H1 (cell line): ENCODE measurements around the gene CDCA4. TPM values are rescaled to one million over a fixed set of nuclear protein-coding genes. Genes with fewer than 3 reads are reported as not detected.

Source experiments
- CTCF ChIA-PET: fragments of 300-600 bp; sonication (Branson Sonifier 250); formaldehyde crosslinking; loops from one replicate; lab custom pipeline; 2021; ENCODE audit not compliant: partially characterized antibody; lab: Charles Lee
- POLR2A ChIA-PET: fragments of 300-600 bp; sonication (Branson Sonifier 250); formaldehyde crosslinking; loops from one replicate; lab custom pipeline; 2021; ENCODE audit warnings: inconsistent platforms; ENCODE audit not compliant: partially characterized antibody; lab: Charles Lee
- DNase-seq, 2 experiments: peaks; one replicate each; pipeline versions ENCODE4 v3.0.0 to v3.0.0-alpha.2; 2010 to 2022; ENCODE audit warnings: low spot score in 2 of 2, low read depth in 1 of 2, mixed read lengths in 1 of 2
- FAIRE-seq: peaks from 2 replicates; lab custom pipeline; 2011; peaks lifted over from hg19 to GRCh38; lab: Jason Lieb, UNC
- H2AFZ ChIP-seq: 2 replicates; pipeline ENCODE4 v1.8.1; 2012; ENCODE audit warnings: low read length, inconsistent platforms
- H2AK5ac ChIP-seq: 2 replicates; pipeline ENCODE4 v1.6.1; 2013; ENCODE audit warnings: low read depth, low read length
- H2BK120ac ChIP-seq: replicated peaks from 2 replicates; pipeline ENCODE3; 2013; ENCODE audit warnings: low read depth, low read length, inconsistent platforms
- H2BK12ac ChIP-seq: 2 replicates; pipeline ENCODE4 v1.6.1; 2013; ENCODE audit warnings: low read depth, low read length
- H2BK15ac ChIP-seq: 2 replicates; pipeline ENCODE4 v1.6.1; 2013; ENCODE audit warnings: low read length
- H2BK20ac ChIP-seq: 2 replicates; pipeline ENCODE4 v1.6.1; 2013; ENCODE audit warnings: low read length
- H2BK5ac ChIP-seq: 2 replicates; pipeline ENCODE4 v1.6.1; 2013; ENCODE audit warnings: low read depth, low read length
- H3K14ac ChIP-seq: 2 replicates; pipeline ENCODE4 v1.6.1; 2013; ENCODE audit warnings: inconsistent platforms; ENCODE audit not compliant: insufficient read length
- H3K18ac ChIP-seq: 2 replicates; pipeline ENCODE4 v1.6.1; 2013; ENCODE audit warnings: low read length; ENCODE audit errors: extremely low read depth
- H3K23ac ChIP-seq: 2 replicates; pipeline ENCODE4 v1.6.1; 2013; ENCODE audit warnings: inconsistent platforms; ENCODE audit not compliant: insufficient read length
- H3K23me2 ChIP-seq: 2 replicates; pipeline ENCODE4 v1.6.1; 2013; ENCODE audit warnings: low read depth, low read length
- H3K27ac ChIP-seq: 2 replicates; pipeline ENCODE4 v1.6.1; 2011; ENCODE audit warnings: low read depth, low read length, inconsistent platforms
- H3K27me3 ChIP-seq, 4 experiments: replicated peaks in 1 of 4; 1 replicate in 1 of 4; 2 replicates in 3 of 4; pipeline versions ENCODE4 v1.6.1 to v1.8.1; 2011 to 2013; ENCODE audit warnings: low read length in 3 of 4, mild to moderate bottlenecking in 3 of 4, inconsistent platforms in 2 of 4, mixed read lengths in 2 of 4, moderate library complexity in 1 of 4; ENCODE audit not compliant: control insufficient read depth in 3 of 4, insufficient read depth in 3 of 4; ENCODE audit errors: extremely low read depth in 1 of 4
- H3K36me3 ChIP-seq, 4 experiments: 2 replicates each; pipeline versions ENCODE4 v1.6.1 to v1.8.1; 2011 to 2013; ENCODE audit warnings: mild to moderate bottlenecking in 4 of 4, low read length in 3 of 4, moderate library complexity in 2 of 4, control low read depth in 1 of 4, inconsistent platforms in 1 of 4; ENCODE audit not compliant: insufficient read depth in 4 of 4, control insufficient read depth in 2 of 4
- H3K4ac ChIP-seq: replicated peaks from 2 replicates; pipeline ENCODE3; 2013; ENCODE audit warnings: low read length, low read depth, mixed read lengths, inconsistent platforms; ENCODE audit not compliant: insufficient read length
- H3K4me1 ChIP-seq, 4 experiments: replicated peaks in 1 of 4; 1 replicate in 1 of 4; 2 replicates in 3 of 4; pipeline versions ENCODE4 v1.6.1 to v1.8.1; 2011 to 2013; ENCODE audit warnings: low read length in 3 of 4, inconsistent platforms in 2 of 4, mixed read lengths in 1 of 4; ENCODE audit not compliant: insufficient read depth in 4 of 4, control insufficient read depth in 3 of 4
- H3K4me2 ChIP-seq, 2 experiments: 2 replicates each; pipeline versions ENCODE4 v1.6.1 to v1.8.1; 2011 to 2013; ENCODE audit warnings: low read depth in 2 of 2, low read length in 2 of 2, control low read depth in 1 of 2, inconsistent platforms in 1 of 2, mild to moderate bottlenecking in 1 of 2; ENCODE audit not compliant: insufficient read depth in 1 of 2
- H3K4me3 ChIP-seq, 4 experiments: fragments of 200-600, 300-600 bp in 1 of 4; sonication (generic), shearing (Covaris generic), sonication (Bioruptor Twin) in 1 of 4; 2 replicates each; pipeline versions ENCODE4 v1.5.1 to v1.8.1; 2011 to 2016; ENCODE audit warnings: low read length in 4 of 4, low read depth in 3 of 4, control low read depth in 2 of 4, inconsistent platforms in 2 of 4, mild to moderate bottlenecking in 2 of 4, mixed read lengths in 1 of 4, moderate library complexity in 1 of 4; ENCODE audit not compliant: insufficient read depth in 2 of 4; ENCODE audit errors: extremely low read depth in 1 of 4
- H3K56ac ChIP-seq: replicated peaks from 2 replicates; pipeline ENCODE3; 2013; ENCODE audit warnings: low read depth, mild to moderate bottlenecking, mixed read lengths, low read length, inconsistent platforms; ENCODE audit not compliant: insufficient read length
- H3K79me1 ChIP-seq: 2 replicates; pipeline ENCODE4 v1.6.1; 2013; ENCODE audit warnings: low read depth, low read length, control low read depth
- H3K79me2 ChIP-seq, 2 experiments: 2 replicates each; pipeline versions ENCODE4 v1.6.1 to v1.8.1; 2012 to 2013; ENCODE audit warnings: low read length in 2 of 2, mild to moderate bottlenecking in 2 of 2, inconsistent platforms in 1 of 2; ENCODE audit not compliant: insufficient read depth in 2 of 2, control insufficient read depth in 1 of 2
- H3K9ac ChIP-seq, 4 experiments: replicated peaks in 1 of 4; 1 replicate in 1 of 4; 2 replicates in 3 of 4; pipeline versions ENCODE4 v1.6.1 to v1.8.1; 2011 to 2013; ENCODE audit warnings: low read depth in 3 of 4, low read length in 3 of 4, control low read depth in 2 of 4, mild to moderate bottlenecking in 2 of 4, moderate library complexity in 2 of 4, inconsistent platforms in 1 of 4; ENCODE audit errors: extremely low read depth in 1 of 4
- H3K9me3 ChIP-seq, 2 experiments: 2 replicates each; pipeline versions ENCODE4 v1.6.1 to v1.8.1; 2012 to 2013; ENCODE audit warnings: mild to moderate bottlenecking in 2 of 2, moderate library complexity in 2 of 2, control low read depth in 1 of 2, inconsistent platforms in 1 of 2, low read depth in 1 of 2, low read length in 1 of 2, mixed read lengths in 1 of 2; ENCODE audit not compliant: insufficient read depth in 2 of 2
- H4K20me1 ChIP-seq, 2 experiments: replicated peaks in 1 of 2; 2 replicates each; pipeline versions ENCODE3 to v1.8.1; 2011 to 2013; ENCODE audit warnings: inconsistent platforms in 2 of 2, low read length in 2 of 2, mild to moderate bottlenecking in 1 of 2; ENCODE audit not compliant: insufficient read depth in 2 of 2, control insufficient read depth in 1 of 2
- H4K5ac ChIP-seq: 2 replicates; pipeline ENCODE4 v1.6.1; 2013; ENCODE audit warnings: low read length, low read depth, mixed read lengths, inconsistent platforms; ENCODE audit not compliant: insufficient read length
- H4K8ac ChIP-seq: 2 replicates; pipeline ENCODE4 v1.8.0; 2013; ENCODE audit warnings: mild to moderate bottlenecking, moderate library complexity, low read length, inconsistent platforms; ENCODE audit not compliant: insufficient read depth; ENCODE audit errors: extremely low read depth
- H4K91ac ChIP-seq: replicated peaks from 2 replicates; pipeline ENCODE3; 2013; ENCODE audit warnings: low read length, mixed read lengths, inconsistent platforms; ENCODE audit not compliant: insufficient read length
- BRCA1 ChIP-seq: IDR thresholded peaks from 2 replicates; pipeline ENCODE4 v1.6.1; 2012; ENCODE audit warnings: low read depth, low read length, improper control_type of control experiment
- E2F6 ChIP-seq: IDR thresholded peaks from 2 replicates; pipeline ENCODE4 v1.6.1; 2012; ENCODE audit warnings: inconsistent platforms
- EZH2 ChIP-seq: fragments of 200-600 bp; sonication (generic); IDR thresholded peaks from 2 replicates; pipeline ENCODE4 v1.7.1; 2012; ENCODE audit warnings: low read depth, mild to moderate bottlenecking, moderate library complexity, low read length, inconsistent platforms; ENCODE audit not compliant: severe bottlenecking
- HDAC2 ChIP-seq, 2 experiments: fragments of 300-600 bp in 1 of 2; sonication (generic) in 1 of 2; IDR thresholded peaks; 2 replicates each; pipeline ENCODE4 v1.6.1; 2011 to 2012; ENCODE audit warnings: low read depth in 2 of 2, low read length in 2 of 2, mild to moderate bottlenecking in 2 of 2, moderate library complexity in 2 of 2, borderline replicate concordance in 1 of 2, inconsistent platforms in 1 of 2
- HDAC6 ChIP-seq: IDR thresholded peaks from one replicate; pipeline ENCODE4 v1.7.1; 2012; ENCODE audit warnings: low read depth, mild to moderate bottlenecking, inconsistent platforms, low read length, moderate library complexity
- KDM4A ChIP-seq: IDR thresholded peaks from one replicate; pipeline ENCODE4 v1.7.1; 2012; ENCODE audit warnings: low read depth, mild to moderate bottlenecking, moderate library complexity, low read length, inconsistent platforms; ENCODE audit not compliant: severe bottlenecking
- KDM5A ChIP-seq: fragments of 200-600 bp; IDR thresholded peaks from 2 replicates; pipeline ENCODE4 v1.7.1; 2012; ENCODE audit warnings: mild to moderate bottlenecking, low read length, inconsistent platforms, mixed read lengths
- NANOG ChIP-seq: IDR thresholded peaks from 2 replicates; pipeline ENCODE4 v1.6.1; 2011; ENCODE audit warnings: low read length, low read depth, mild to moderate bottlenecking, inconsistent platforms; ENCODE audit not compliant: insufficient read depth, poor library complexity, severe bottlenecking
- RNF2 ChIP-seq: fragments of 200-900, 300-1000 bp; sonication (generic); IDR thresholded peaks from 2 replicates; pipeline ENCODE4 v1.7.1; 2016; ENCODE audit warnings: borderline replicate concordance, low read depth, mild to moderate bottlenecking, antibody characterized with exemption, low read length; ENCODE audit not compliant: poor library complexity, severe bottlenecking; ENCODE audit errors: missing control alignments
- RXRA ChIP-seq: IDR thresholded peaks from 2 replicates; pipeline ENCODE4 v1.6.1; 2011; ENCODE audit warnings: low read depth, mild to moderate bottlenecking, low read length, moderate library complexity; ENCODE audit not compliant: insufficient read depth
- SIX5 ChIP-seq: IDR thresholded peaks from 2 replicates; pipeline ENCODE4 v1.6.1; 2011; ENCODE audit warnings: mild to moderate bottlenecking, low read depth, low read length
- WGBS, 2 experiments: shearing (Covaris generic) in 1 of 2; methylation state at CpG; one replicate each; pipeline versions ENCODE4 v1.1.6 to v1.1.7; 2013 to 2015; ENCODE audit warnings: low lambda C conversion rate in 2 of 2, mixed read lengths in 2 of 2, inconsistent platforms in 1 of 2, low coverage in 1 of 2, missing lambda C conversion rate in 1 of 2; ENCODE audit not compliant: insufficient replicate concordance in 2 of 2, insufficient coverage in 1 of 2, insufficient read length in 1 of 2; ENCODE audit errors: extremely low coverage in 1 of 2, missing lambda C conversion rate in 1 of 2; 5-methylcytosine and 5-hydroxymethylcytosine counted together
- polyA plus RNA-seq, 7 experiments: library from polyadenylated mRNA; depleted of rRNA in 3 of 7; stranded (reverse) in 5 of 7; unstranded in 2 of 7; fragments of >200 nt in 5 of 7; fragments of 200-250 nt in 2 of 7; gene quantifications; 1 replicate in 5 of 7; 2 replicates in 1 of 7; 4 replicates in 1 of 7; pipeline versions ENCODE4 v1.2.1 to v1.2.3, GENCODE V29; 2011 to 2013; ENCODE audit warnings: missing spikeins in 2 of 7, mixed read lengths in 2 of 7
- total RNA-seq: library from RNA; stranded (reverse); fragmentation: NEBNext Ultra II Directional; extraction: Animal tissue kit (Norgen Biotek cat#: 25700); gene quantifications from 2 replicates; pipeline ENCODE4 v1.2.1, GENCODE V29; 2021

The CDCA4 gene
- total and polyA plus RNA-seq, 2 of the 8 experiments (the other 6 are each of a cell fraction or from before 2014, with no cell fraction given): 49.9 to 62.4 TPM

- Histone ChIP-seq H3K23me2 (peaks cover 5% of the 10 kb centered on the region), H4K20me1 (no peaks in the 10 kb centered on the region), H3K4me2 (no peak overlapping the region), H4K91ac (no peak overlapping the region), H4K8ac (no peak overlapping the region), H4K5ac (no peak overlapping the region), H2AK5ac (no peak overlapping the region), H3K56ac (no peak overlapping the region), H3K36me3 (no peaks in the 10 kb centered on the region), H3K4ac (no peak overlapping the region), H3K27me3 (peaks cover 0 to 13% (median 6%) of the 10 kb centered on the region in 4 experiments; a peak in 3 of 7 replicates), H3K27ac (no peak overlapping the region), H3K9me3 (no peaks in the 10 kb centered on the region), H3K14ac (no peak overlapping the region), H2BK20ac (no peak overlapping the region), H2BK15ac (no peak overlapping the region), H2BK12ac (no peak overlapping the region), H3K4me1 (peaks cover 0 to 25% (median 15%) of the 10 kb centered on the region in 4 experiments; a peak in 6 of 7 replicates), H3K23ac (no peak overlapping the region), H3K79me2 (no peaks in the 10 kb centered on the region), H3K18ac (no peak overlapping the region), H3K4me3 (no peak overlapping the region), H3K9ac (no peak overlapping the region), H2BK120ac (no peak overlapping the region), H2AFZ (no peak overlapping the region), H2BK5ac (no peak overlapping the region; the same call in 1 of the 2 replicates), H3K79me1 (no peaks in the 10 kb centered on the region)
- FAIRE-seq (no peak), DNase-seq (no peak)
- 81% methylated on average over 12 of the region's 13 CpGs; no CpG with 5 or more reads in 1 of the 2 experiments for WGBS, 2 experiments
- POLR2A ChIA-PET: no interaction called here
- CTCF ChIA-PET: interaction anchor here (2.1 to 11.5 kb wide), 3 partner anchors 10 to 79 kb away, joined by 7 to 161 read pairs (median 24); no protein-coding TSS in a partner anchor
- TF ChIP-seq SIX5 (no peak), RXRA (no peak), HDAC6 (no peak), BRCA1 (no peak), NANOG (no peak), RNF2 (no peak), E2F6 (no peak), HDAC2 (IDR thresholded peaks at IDR 0.05; ENCODE audit: borderline replicate concordance in 1 of 2, low read depth in 2 of 2, low read length in 2 of 2) (no peak), EZH2 (no peak), KDM4A (no peak), KDM5A (no peak)
Measured at GRCh38 chr14:104965561-104966231, 55.2 kb downstream of the CDCA4 start.
